Activated CD4-positive, alpha-beta T cell treated with anti-CD3 and anti-CD28 coated beads, Interleukin-10, Interleukin-2, amounts not matched to agents 100 ng/mL and 50 ng/mL, durations not matched to agents 16 hours and 8 hours (primary cell): ENCODE results near the gene SCG5.

Experiments used
- DNase-seq: peaks from one replicate; pipeline ENCODE4 v3.0.0-alpha.2; 2020

Gene SCG5

GRCh38 chr15:32663671-32664070 is 22.2 kb downstream of the SCG5 start:
- no peak for DNase-seq

DNA sequence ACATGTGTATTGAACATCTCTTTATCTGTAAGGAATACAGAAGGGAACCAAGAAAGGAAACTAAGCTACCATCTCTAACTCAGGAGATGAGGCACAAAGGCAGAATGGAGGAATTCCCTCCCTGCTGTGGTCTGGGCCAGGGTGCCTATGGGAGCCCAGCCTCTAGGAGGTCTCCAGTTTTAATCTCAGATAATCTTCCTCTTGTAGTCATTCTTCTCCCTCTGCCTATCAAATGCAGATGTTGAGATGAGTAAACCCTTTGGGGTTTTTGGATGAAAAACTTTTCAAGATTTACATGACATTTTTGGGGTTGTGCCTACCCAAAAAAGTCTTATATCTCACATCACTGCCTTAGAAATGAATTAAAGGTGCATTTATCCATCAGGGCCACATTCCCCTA is 23.3 kb downstream of the SCG5 start:
- no peak for DNase-seq

- DNase-seq, result no peak
Observed at GRCh38 chr15:32667321-32667720, 25.8 kb downstream of the SCG5 start.

GRCh38 chr15:32668942-32669341 is 27.4 kb downstream of the SCG5 start:
- DNase-seq, result no peak

DNA sequence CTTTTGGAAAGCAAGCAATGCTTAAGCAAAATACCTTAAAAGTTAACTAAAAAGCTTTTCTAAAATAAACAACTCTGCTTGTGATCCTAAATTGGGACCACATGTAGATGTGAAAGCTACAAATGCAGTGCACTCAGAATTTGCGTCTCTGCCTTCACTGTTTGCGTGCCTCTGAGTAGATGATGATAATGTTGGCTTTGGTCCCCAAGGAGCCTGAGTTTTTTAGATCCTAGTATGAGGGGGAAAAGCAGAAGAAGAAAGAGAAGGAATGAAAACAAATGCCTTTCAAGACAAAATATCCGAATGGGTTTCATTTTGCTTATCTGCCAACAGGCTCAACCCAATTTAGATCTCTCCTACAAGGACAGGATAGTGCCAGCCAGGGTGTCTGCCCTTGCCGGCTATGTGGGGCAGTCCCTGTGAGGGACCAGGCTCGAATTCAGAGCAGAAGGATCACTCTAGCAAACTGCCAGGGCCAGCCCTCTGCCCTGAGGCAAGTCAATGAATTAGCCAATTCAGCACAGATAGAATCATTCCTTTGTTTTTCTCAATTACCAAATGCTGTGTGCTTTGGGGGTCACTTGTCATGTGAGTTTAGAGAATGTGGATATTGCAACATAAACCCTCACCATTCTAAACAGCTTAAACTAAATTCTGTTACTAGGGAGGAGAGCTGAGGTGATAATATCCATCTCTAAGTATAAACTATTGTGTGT is 28.5 kb downstream of the SCG5 start:
- no peak for DNase-seq

DNA sequence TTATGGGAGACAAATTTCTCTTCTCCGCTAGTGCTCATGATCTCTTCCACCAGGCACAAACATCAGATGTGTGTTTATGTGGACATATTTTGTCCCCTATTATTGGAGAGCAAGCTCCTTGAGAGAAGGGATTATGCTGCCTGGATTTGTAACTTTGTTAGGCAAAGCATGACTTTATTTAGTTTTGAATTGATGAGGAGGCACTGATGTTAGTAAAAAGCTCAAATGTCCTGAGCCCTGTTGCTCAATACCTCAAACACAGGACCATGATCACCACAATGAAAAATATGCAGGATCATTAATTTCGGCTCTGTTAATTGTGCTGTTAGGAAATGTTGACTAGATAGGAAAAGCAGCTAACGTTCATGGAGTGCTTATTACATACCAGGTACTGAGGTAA is 29.1 kb downstream of the SCG5 start:
- DNase-seq, result no peak

- DNase-seq, result no peak
Observed at GRCh38 chr15:32671339-32672325, 30.1 kb downstream of the SCG5 start.

GRCh38 chr15:32674681-32675080 is 33.2 kb downstream of the SCG5 start:
- DNase-seq, result no peak

- DNase-seq, result no peak
Observed at GRCh38 chr15:32675466-32675865, 34.0 kb downstream of the SCG5 start.

DNA sequence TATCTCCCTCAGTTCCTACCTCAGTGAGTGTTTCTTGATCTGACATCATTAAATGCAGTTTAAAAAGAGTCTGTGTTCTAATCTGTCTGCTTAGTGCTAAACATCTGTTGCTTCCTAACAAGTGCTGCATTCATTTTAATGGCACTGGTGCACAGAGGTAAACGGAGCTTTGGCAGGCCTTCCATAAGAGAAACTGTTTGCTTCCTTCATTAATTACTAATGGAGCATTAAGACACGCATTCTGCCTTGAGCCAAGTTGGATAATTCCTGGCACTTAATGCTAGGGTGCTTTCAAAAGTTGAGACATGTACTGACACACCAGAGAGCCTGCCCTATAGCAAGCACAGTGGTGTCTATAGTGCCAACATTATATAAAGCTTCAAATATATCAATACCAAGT is 34.7 kb downstream of the SCG5 start:
- DNase-seq, result no peak

DNA sequence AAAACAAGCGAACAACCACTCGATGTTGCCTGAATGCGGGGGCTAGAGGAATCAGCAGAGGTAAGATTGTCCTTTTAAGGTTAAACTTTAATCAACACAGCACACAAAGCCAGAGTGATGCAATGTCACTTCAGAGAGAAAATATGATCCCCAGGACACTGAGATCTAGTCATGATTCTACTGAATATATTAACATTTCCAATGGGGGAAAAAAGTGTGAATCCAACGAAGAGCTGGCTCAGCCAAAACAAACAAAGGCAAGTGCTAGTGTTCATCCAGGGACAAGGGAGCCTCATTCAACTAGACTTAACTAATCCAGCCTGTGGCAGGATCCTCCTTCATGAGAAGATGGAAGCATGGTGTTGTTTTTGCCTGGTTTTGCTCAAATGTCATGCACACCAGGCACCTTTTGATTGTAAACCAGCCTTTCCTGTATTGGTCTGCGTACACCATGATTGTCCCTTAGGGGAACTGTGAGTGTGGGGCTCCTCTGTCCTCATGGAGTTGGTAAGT is 35.8 kb downstream of the SCG5 start:
- no peak for DNase-seq

- DNase-seq, result no peak
Observed at GRCh38 chr15:32679298-32679690, 37.8 kb downstream of the SCG5 start.

- no peak for DNase-seq
Observed at GRCh38 chr15:32682569-32682968, 41.1 kb downstream of the SCG5 start.

DNA sequence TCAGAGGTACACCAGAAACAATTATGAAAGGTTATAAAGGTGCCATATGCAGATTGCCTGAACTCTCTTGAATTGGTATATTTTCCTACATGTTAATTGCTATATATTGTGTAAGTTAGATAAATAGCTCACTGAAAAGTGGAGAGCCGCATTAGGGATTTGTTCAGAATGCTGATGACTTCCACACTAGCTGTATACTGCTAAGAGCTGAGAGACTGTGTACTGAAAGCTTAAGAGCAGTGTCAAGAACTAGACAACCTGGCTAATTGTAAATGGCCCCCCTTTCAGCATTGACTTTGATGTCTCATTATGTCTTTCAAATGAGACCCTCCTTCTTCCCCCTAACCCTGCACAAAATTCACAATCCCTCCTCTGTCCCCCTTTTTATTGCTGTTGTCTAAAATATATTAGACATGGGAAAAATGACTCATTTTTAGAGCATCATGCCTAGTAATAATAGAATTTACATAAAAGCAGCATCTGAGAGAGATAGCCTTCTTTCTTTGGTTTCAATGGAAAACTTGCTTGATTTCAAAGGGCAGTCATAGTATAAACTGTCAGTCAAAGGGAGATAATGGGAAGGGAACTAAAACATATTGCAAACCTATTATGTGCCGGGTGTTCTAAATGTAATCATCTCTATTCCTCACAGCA is 41.6 kb downstream of the SCG5 start:
- no peak for DNase-seq

DNA sequence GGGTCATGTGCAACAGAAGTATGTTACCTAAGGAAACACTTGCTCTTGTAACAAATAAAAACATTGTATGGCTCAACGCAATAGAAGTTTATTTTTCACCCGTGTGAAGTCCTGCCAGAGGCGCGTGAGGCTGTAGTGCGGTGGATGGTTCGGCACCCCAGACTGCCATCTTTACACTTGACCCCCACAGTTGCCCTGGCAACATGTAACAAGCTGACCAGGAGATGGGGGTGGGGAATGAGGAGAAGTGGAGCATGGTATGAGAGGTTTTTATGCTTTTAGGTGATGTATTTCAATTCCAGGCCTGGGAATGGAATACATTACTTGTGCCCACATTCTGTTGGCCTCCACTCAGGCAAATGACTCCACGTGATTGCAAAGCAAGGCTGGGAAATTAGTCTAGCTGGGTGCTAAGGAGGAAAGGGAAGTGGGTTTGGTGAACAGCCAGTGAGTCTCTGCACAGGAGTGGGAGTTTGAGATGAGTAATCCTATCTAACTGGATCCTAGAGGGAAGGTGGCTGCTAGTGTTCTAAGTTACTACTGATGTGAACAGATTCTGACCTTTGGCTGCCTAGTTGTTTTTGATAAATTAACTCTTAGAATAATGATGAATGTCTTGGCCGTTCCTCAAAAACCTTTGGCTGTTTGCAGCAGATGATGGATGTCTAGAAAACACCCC is 42.5 kb downstream of the SCG5 start:
- DNase-seq, result peak; percentile 30

DNA sequence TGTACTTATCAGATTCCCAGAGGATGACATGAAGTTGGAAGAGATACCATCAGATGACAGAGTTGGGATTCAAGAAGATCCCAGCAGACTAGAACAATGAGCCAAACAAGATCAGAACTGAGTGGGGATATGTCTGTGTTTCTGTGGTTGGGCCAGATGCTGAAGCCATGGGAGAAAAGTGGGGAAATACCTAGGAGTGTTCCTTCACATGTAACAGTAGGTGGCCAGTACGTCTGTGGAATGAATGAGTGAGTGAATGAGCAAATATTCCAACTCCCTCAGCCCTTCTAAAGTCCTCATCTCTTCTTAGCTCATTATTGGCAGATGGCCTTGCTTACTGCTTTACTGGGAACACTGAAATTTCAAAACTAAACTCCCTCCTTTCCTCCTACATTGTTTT is 44.1 kb downstream of the SCG5 start:
- no peak for DNase-seq

- DNase-seq, result no peak
Observed at GRCh38 chr15:32687556-32687955, 46.0 kb downstream of the SCG5 start.

GRCh38 chr15:32688151-32688639 is 46.7 kb downstream of the SCG5 start:
- no peak for DNase-seq

GRCh38 chr15:32690941-32691688 is 49.6 kb downstream of the SCG5 start:
- no peak for DNase-seq

DNA sequence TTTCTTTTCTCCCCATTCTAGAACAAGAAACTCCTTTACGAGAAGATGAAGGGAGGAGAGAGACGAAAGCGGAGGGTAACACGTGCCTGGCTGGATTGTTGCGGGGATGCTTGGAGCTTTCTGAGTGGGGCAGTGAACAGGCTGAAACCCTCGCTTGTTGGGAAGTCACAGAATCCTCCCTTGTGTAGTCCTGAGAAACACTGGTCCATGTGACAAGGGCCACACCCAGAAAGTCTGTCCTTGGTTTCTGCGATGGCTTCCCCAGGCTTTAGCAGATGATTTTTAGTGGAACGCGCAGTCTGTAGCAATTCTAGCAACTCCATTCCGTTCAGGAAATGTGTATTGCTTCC is 50.2 kb downstream of the SCG5 start:
- DNase-seq, result no peak

- no peak for DNase-seq
Observed at GRCh38 chr15:32692286-32692685, 50.8 kb downstream of the SCG5 start.
